Jurkat, Clone E6-1 (cell line): Measurements from ENCODE around the gene CCDC69.
"Not testable (repeated sequence)": the region's sequence is repeated elsewhere in the genome, so short reads cannot be mapped to it uniquely, and the experiment has no call there.

Experiments
- DNase-seq: peaks from one replicate; pipeline ENCODE4 v3.0.0-alpha.2; 2011; ENCODE audit warnings: low read depth, low spot score
- H3K4me3 ChIP-seq: 2 replicates; pipeline ENCODE4 v1.5.1; 2011; ENCODE audit warnings: mild to moderate bottlenecking, low read length, control low read depth, moderate library complexity

Gene CCDC69

GRCh38 chr5:151200913-151201595 lies 22.8 kb downstream of the CCDC69 start:
- no peak for DNase-seq
- H3K4me3 ChIP-seq, result no peak overlapping the region

DNA sequence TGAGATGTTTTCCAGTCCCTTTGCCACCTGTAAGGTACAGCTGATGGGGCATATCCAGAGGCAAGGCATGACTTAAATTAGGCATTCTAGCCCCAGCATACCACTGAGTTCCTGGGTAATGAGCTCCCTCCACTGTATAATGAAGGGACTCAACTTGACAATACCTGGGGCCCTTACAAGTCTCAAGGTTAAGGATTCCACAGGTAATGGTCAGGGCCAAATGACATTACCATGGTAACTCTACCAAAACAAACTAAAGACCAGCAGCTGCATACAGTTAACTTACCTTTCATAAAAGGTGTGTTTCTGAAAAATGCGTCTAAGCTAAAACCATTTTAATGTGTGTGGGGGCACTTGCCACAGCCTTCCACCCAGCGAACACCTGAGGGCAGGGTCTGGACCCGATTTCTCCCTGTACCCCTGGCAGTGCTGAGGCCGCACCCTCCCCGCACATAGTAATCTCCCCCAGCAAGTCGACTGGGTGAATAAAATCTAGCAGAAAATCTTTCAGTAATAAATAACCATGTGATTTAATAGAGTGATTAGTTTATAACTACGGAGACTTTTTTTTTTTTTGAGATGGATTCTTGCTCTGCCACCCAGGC lies 24.2 kb downstream of the CCDC69 start:
- DNase-seq, result no peak
- no peak overlapping the region for H3K4me3 ChIP-seq

GRCh38 chr5:151198861-151199260 lies 25.0 kb downstream of the CCDC69 start:
- no peak for DNase-seq
- H3K4me3 ChIP-seq, result no peak overlapping the region

- not testable (repeated sequence) for H3K4me3 ChIP-seq, DNase-seq
These were observed 26.6 kb downstream of the CCDC69 start for GRCh38 chr5:151197291-151197600.

- peak; percentile 86 for DNase-seq
- no peak overlapping the region for H3K4me3 ChIP-seq
These were observed 27.2 kb downstream of the CCDC69 start for GRCh38 chr5:151196556-151197290.

GRCh38 chr5:151195622-151196021 lies 28.3 kb downstream of the CCDC69 start:
- H3K4me3 ChIP-seq, result no peak overlapping the region
- no peak for DNase-seq

DNA sequence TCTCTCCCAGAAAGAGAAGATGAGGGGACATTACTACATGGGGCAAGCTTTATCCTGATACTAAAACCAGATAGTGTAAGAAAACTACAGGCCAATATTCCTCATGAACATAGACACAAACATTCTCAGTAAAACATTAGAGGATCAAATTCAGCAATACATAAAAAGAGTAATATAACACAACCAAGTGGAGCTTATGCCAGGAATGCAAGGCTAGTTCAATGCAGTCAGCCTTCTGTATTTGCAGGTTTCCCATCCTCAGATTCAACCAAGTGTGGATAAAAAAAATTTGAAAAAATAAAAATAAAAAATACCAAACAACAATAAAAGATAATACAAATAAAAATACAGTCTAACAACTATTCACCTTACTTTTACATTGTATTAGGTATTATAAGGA lies 31.3 kb downstream of the CCDC69 start:
- H3K4me3 ChIP-seq, result no peak overlapping the region
- no peak for DNase-seq

GRCh38 chr5:151191661-151192060 lies 32.2 kb downstream of the CCDC69 start:
- no peak for DNase-seq
- no peak overlapping the region for H3K4me3 ChIP-seq

- H3K4me3 ChIP-seq, result no peak overlapping the region
- DNase-seq, result no peak
These were observed 34.7 kb downstream of the CCDC69 start for GRCh38 chr5:151189151-151189550.

DNA sequence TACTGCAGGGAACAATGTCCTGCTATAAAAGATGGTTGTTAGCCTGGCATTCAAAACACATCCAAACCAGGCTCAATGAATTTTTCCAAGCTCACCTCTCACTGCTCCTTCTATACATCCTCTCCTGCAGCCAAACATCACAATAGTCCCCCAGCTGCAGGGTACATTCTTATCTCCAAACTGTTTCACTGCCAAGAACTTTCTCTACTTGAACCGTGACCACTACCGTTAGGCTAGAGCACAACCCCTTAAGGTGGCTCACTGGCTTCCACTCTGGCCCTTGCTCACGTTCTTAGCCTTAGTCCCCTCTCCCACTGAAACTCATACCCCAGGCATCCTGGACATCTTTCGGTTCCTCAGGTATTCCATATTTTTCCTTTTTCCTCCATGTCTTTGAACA lies 37.4 kb downstream of the CCDC69 start:
- no peak overlapping the region for H3K4me3 ChIP-seq
- DNase-seq, result no peak

- DNase-seq, result no peak
- no peak overlapping the region for H3K4me3 ChIP-seq
These were observed 37.8 kb downstream of the CCDC69 start for GRCh38 chr5:151186052-151186451.

GRCh38 chr5:151184316-151185042 lies 39.4 kb downstream of the CCDC69 start:
- no peak overlapping the region for H3K4me3 ChIP-seq
- no peak for DNase-seq

GRCh38 chr5:151183456-151184245 lies 40.2 kb downstream of the CCDC69 start:
- DNase-seq, result no peak
- H3K4me3 ChIP-seq, result no peak overlapping the region

DNA sequence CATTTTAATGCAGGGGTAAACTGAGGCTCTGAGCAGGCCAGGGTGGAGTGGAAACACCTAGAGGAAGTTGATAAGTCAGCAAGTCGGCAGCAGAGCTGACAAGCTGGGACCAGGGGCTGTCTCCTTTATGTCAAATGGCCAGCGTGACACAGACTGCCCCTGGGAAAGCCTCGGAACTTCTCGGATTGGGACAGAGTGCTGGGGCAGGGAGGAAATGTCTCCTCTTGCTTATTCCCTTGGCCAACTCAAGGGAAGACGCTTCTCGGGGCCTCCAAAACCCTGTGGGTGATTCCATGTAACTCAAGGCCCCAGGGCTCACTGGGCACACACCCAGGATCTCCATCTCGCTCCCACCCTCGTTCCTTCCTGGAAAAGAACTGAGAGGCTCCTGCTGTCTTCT lies 40.9 kb downstream of the CCDC69 start:
- H3K4me3 ChIP-seq, result no peak overlapping the region
- DNase-seq, result no peak

DNA sequence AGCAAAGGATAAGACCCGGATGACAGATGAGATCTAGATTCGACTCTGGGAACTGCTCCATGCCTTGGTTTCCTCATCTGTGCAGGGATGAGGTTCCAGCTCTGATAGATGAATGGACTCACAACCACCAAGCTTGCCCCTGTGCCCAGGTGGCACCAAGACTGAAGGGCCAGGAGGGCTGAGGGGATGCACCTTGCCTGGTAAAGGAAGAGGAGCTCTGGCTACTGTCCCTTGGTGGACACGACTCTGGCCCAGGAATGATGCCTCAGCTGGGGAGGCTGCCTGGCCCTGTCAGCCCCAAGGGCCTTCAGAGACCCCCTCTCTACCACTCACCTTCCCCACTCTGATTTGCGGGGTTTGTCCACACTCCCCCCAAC lies 41.4 kb downstream of the CCDC69 start:
- no peak for DNase-seq
- H3K4me3 ChIP-seq, result no peak overlapping the region

GRCh38 chr5:151181818-151182523 lies 41.9 kb downstream of the CCDC69 start:
- DNase-seq, result no peak
- no peak overlapping the region for H3K4me3 ChIP-seq

DNA sequence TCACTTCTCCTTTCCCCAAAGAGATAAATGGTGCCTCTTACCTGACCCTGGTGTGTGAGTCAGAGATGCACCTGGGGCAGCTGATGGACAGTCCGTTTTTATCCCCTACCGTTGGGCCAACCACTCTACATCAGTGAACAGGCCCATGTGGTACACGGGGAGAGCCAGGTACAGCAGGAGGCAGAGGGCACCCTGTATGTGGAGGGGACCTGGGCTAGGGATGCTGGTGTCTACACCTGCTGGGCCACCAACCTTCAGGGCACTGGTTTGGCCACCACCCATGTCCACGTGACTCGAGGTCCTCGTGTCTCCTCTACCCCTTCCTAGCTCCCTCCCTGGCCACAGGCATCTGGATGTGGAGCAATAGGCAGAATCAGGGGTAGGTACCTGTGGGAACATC lies 43.6 kb downstream of the CCDC69 start:
- no peak overlapping the region for H3K4me3 ChIP-seq
- DNase-seq, result no peak

GRCh38 chr5:151179489-151179840 lies 44.4 kb downstream of the CCDC69 start:
- no peak for DNase-seq
- H3K4me3 ChIP-seq, result no peak overlapping the region
